Measurements from ENCODE around the gene FOXN1. TPM values are rescaled to one million over a fixed set of nuclear protein-coding genes. Genes with fewer than 3 reads are reported as not detected.

Gene FOXN1
- total and polyA plus RNA-seq, 10 of the 15 experiments (the other 5 are each of a cell fraction or from before 2014, with no cell fraction given): not detected

GRCh38 chr17:28527859-28528258 is 21.7 kb downstream of the FOXN1 start:
- Histone ChIP-seq H3K4me2 (ENCODE audit: control insufficient read depth, insufficient read depth) (no peak overlapping the region), H3K36me3 (ENCODE audit: control insufficient read depth in 2 of 2, insufficient read depth in 2 of 2, low read length in 1 of 2) (no peaks in the 10 kb centered on the region; a peak in 1 of 4 replicates), H3K79me2 (ENCODE audit: control insufficient read depth, insufficient read depth, low read length) (no peaks in the 10 kb centered on the region), H3K4me3 (no peak overlapping the region), H2AFZ (ENCODE audit: control insufficient read depth, low read depth, low read length) (no peak overlapping the region), H3K4me1 (ENCODE audit: control insufficient read depth, insufficient read depth, low read length) (no peaks in the 10 kb centered on the region), H3K27ac (ENCODE audit: control insufficient read depth, insufficient read depth) (no peak overlapping the region), H3K27me3 (replicated peaks in 1 of 2; ENCODE audit: control insufficient read depth in 2 of 2, insufficient read depth in 2 of 2, low read length in 1 of 2) (no peaks in the 10 kb centered on the region; a peak in 1 of 4 replicates), H4K20me1 (ENCODE audit: control insufficient read depth, insufficient read depth) (no peaks in the 10 kb centered on the region), H3K9ac (ENCODE audit: control insufficient read depth, insufficient read depth, low read length) (no peak overlapping the region), H3K9me3 (replicated peaks; ENCODE audit: control insufficient read depth, insufficient read depth, low read length) (no peaks in the 10 kb centered on the region)
- in situ Hi-C loops (cut with MboI): no loop called here
- intact Hi-C loops (cut with micrococcal nuclease; ENCODE audit: unreplicated experiment): no loop called here
- TF ChIP-seq SP1 (IDR thresholded peaks at IDR 0.05; ENCODE audit: low read depth, low read length): no peak
- TF ChIP-seq GABPA (IDR thresholded peaks at IDR 0.05; ENCODE audit: low read depth): no peak
- no peak for TF ChIP-seq MEF2A (IDR thresholded peaks at IDR 0.05; ENCODE audit: insufficient read depth, low read depth, low read length)
- no peak for TF ChIP-seq HCFC1 (IDR thresholded peaks at IDR 0.05; ENCODE audit: low read length)
- no peak for TF ChIP-seq MTA3 (IDR thresholded peaks at IDR 0.05; ENCODE audit: borderline replicate concordance, low read length)
- no peak for TF ChIP-seq PBX3 (IDR thresholded peaks at IDR 0.05; ENCODE audit: insufficient replicate concordance, low read depth, low read length)
- TF ChIP-seq EP300 (IDR thresholded peaks at IDR 0.05; ENCODE audit: borderline replicate concordance in 1 of 2, control insufficient read depth in 1 of 2, low read depth in 2 of 2, low read length in 2 of 2): no peak
- no peak for TF ChIP-seq RUNX3 (IDR thresholded peaks at IDR 0.05; ENCODE audit: low read length)
- FAIRE-seq: no peak
- WGBS (ENCODE audit: insufficient coverage, insufficient replicate concordance, low lambda C conversion rate, missing lambda C conversion rate): 36% methylated on average over 2 of the region's 2 CpGs
- ChIA-PET CTCF (interaction anchor here (1.2 to 1.5 kb wide), 2 partner anchors 13 to 31 kb away, joined by 3 to 4 read pairs; no protein-coding TSS in a partner anchor), RAD21 (ENCODE audit: unreplicated experiment) (no interaction called here), SMC1A (ENCODE audit: uncharacterized antibody, unreplicated experiment) (no interaction called here), POLR2A (no interaction called here)
- ATAC-seq: no peak
- no TSS peak for BruUV-seq (replicated peaks)
- DNase-seq (ENCODE audit: low read depth, low spot score): no peak

Measured in GM12878 (cell line).